GM23338 (cell line): ENCODE measurements around the gene PIPOX. TPM values are rescaled to one million over a fixed set of nuclear protein-coding genes. Genes with fewer than 3 reads are reported as not detected.

ENCODE experiments used
- ATAC-seq: fragments of 200-7000 bp; cut with Tn5 transposase; 3 replicates; pipeline ENCODE4 v1.9.1; 2020
- DNase-seq: peaks from one replicate; pipeline ENCODE4 v3.0.0-alpha.2; 2015; ENCODE audit warnings: low spot score
- H2AFZ ChIP-seq: fragments of 200-600 bp; sonication (generic); 2 replicates; pipeline ENCODE4 v1.8.0; 2016; ENCODE audit warnings: antibody characterized with exemption, mild to moderate bottlenecking, moderate library complexity
- H3F3A ChIP-seq: fragments of 200-600 bp; sonication (generic); replicated peaks from 2 replicates; pipeline ENCODE4 v1.8.0; 2017; ENCODE audit warnings: antibody characterized with exemption, mixed run types, low read depth
- H3K27ac ChIP-seq: fragments of 200-600 bp; sonication (generic); 2 replicates; pipeline ENCODE4 v1.6.1; 2016; ENCODE audit warnings: low read depth
- H3K27me3 ChIP-seq: fragments of 200-600 bp; sonication (generic); 2 replicates; pipeline ENCODE4 v1.8.0; 2016; ENCODE audit warnings: mild to moderate bottlenecking, mixed run types, moderate library complexity; ENCODE audit not compliant: insufficient read depth
- H3K36me3 ChIP-seq: fragments of 200-600 bp; sonication (generic); 2 replicates; pipeline ENCODE4 v1.8.0; 2016; ENCODE audit warnings: mild to moderate bottlenecking; ENCODE audit not compliant: insufficient read depth
- H3K4me1 ChIP-seq: fragments of 200-600 bp; sonication (generic); 2 replicates; pipeline ENCODE4 v1.8.0; 2016; ENCODE audit warnings: mild to moderate bottlenecking, moderate library complexity; ENCODE audit not compliant: insufficient read depth
- H3K4me2 ChIP-seq: fragments of 200-600 bp; sonication (generic); 2 replicates; pipeline ENCODE4 v1.7.1; 2017; ENCODE audit warnings: mixed run types
- H3K4me3 ChIP-seq: fragments of 200-600 bp; sonication (generic); 2 replicates; pipeline ENCODE4 v1.6.1; 2016; ENCODE audit warnings: mixed run types
- H3K79me2 ChIP-seq: fragments of 200-600 bp; sonication (generic); replicated peaks from 2 replicates; pipeline ENCODE4 v1.8.0; 2017; ENCODE audit warnings: mild to moderate bottlenecking; ENCODE audit not compliant: insufficient read depth
- H3K9me2 ChIP-seq: fragments of 200-600 bp; sonication (generic); 2 replicates; pipeline ENCODE4 v1.8.0; 2017; ENCODE audit not compliant: insufficient read depth
- H4K20me1 ChIP-seq: fragments of 200-600 bp; sonication (generic); replicated peaks from 2 replicates; pipeline ENCODE4 v1.8.0; 2017; ENCODE audit warnings: mild to moderate bottlenecking; ENCODE audit not compliant: insufficient read depth
- H3K27ac Mint-ChIP-seq: 2 replicates; pipeline ENCODE4 v1.8.0; 2020; ENCODE audit warnings: inconsistent platforms, mild to moderate bottlenecking, moderate library complexity, mixed read lengths
- H3K27me3 Mint-ChIP-seq: 3 replicates; pipeline ENCODE4 v1.8.0; 2022; ENCODE audit warnings: low read depth, mild to moderate bottlenecking, moderate library complexity, mixed read lengths, inconsistent platforms; ENCODE audit not compliant: insufficient read depth, poor library complexity
- H3K36me3 Mint-ChIP-seq: 3 replicates; pipeline ENCODE4 v1.8.0; 2021; ENCODE audit warnings: low read depth, mild to moderate bottlenecking, inconsistent platforms, moderate library complexity, mixed read lengths
- H3K4me1 Mint-ChIP-seq: 3 replicates; pipeline ENCODE4 v1.8.0; 2020; ENCODE audit warnings: mild to moderate bottlenecking, inconsistent platforms, mixed read lengths
- H3K4me3 Mint-ChIP-seq: 3 replicates; pipeline ENCODE4 v1.8.0; 2021; ENCODE audit warnings: moderate library complexity, mild to moderate bottlenecking, inconsistent platforms, mixed read lengths
- H3K9me3 Mint-ChIP-seq: 3 replicates; pipeline ENCODE4 v1.8.0; 2020; ENCODE audit warnings: moderate library complexity, mild to moderate bottlenecking, inconsistent platforms, mixed read lengths
- CTCF ChIP-seq, 2 experiments: fragments of 200-600 bp in 1 of 2; sonication (generic) in 1 of 2; conservative IDR thresholded peaks; 2 replicates each; pipeline versions ENCODE4 v1.5.1 to v1.6.1; 2016 to 2017; ENCODE audit warnings: antibody characterized with exemption in 2 of 2, low read depth in 2 of 2, mild to moderate bottlenecking in 2 of 2, moderate library complexity in 1 of 2
- EZH2 ChIP-seq: fragments of 200-600 bp; sonication (generic); IDR thresholded peaks from one replicate; pipeline ENCODE4 v1.8.0; 2017; ENCODE audit warnings: antibody characterized with exemption, mild to moderate bottlenecking, low read depth; ENCODE audit not compliant: unreplicated experiment
- EZH2phosphoT487 ChIP-seq: fragments of 200-600 bp; sonication (generic); IDR thresholded peaks from one replicate; pipeline ENCODE4 v1.8.1; 2018; ENCODE audit warnings: antibody characterized with exemption; ENCODE audit not compliant: unreplicated experiment
- JUNB ChIP-seq: IDR thresholded peaks from one replicate; pipeline ENCODE4 v1.6.1; 2016; ENCODE audit warnings: antibody characterized with exemption; ENCODE audit not compliant: unreplicated experiment
- REST ChIP-seq: IDR thresholded peaks from one replicate; pipeline ENCODE4 v1.6.1; 2018; ENCODE audit warnings: antibody characterized with exemption; ENCODE audit not compliant: unreplicated experiment
- ZNF114 ChIP-seq: fragments of 250-450 bp; sonication (Bioruptor Pico); IDR thresholded peaks from 2 replicates; pipeline ENCODE4 v1.5.0; 2020; ENCODE audit warnings: mild to moderate bottlenecking, moderate library complexity
- ZNF331 ChIP-seq: fragments of 250-450 bp; sonication (Bioruptor Pico); IDR thresholded peaks from 2 replicates; pipeline ENCODE4 v1.5.0; 2020; ENCODE audit warnings: low read depth, mild to moderate bottlenecking, moderate library complexity
- polyA plus RNA-seq: library from polyadenylated mRNA; unstranded; fragments of >200 nt; fragmentation: Nextera tagmentation; extraction: Ambion mirVana; gene quantifications from 2 replicates; pipeline ENCODE4 v1.2.1, GENCODE V29; 2016
- total RNA-seq: library from RNA; depleted of rRNA; stranded (reverse); fragments of >200 nt; shearing (Covaris generic); gene quantifications from 2 replicates; pipeline ENCODE4 v1.2.3, GENCODE V29; 2014

Gene PIPOX
- total and polyA plus RNA-seq, 2 experiments from 2014 or later, result 22.6 to 34.6 TPM

GRCh38 chr17:29037739-29038084 is 5.2 kb upstream of the PIPOX start (continued):
- TF ChIP-seq REST (no peak), EZH2phosphoT487 (no peak)

GRCh38 chr17:29038085-29038795 is 4.7 kb upstream of the PIPOX start:
- Histone ChIP-seq H3K4me1 (peaks cover 58% of the 10 kb centered on the region), H3K9me2 (peaks cover 11% of the 10 kb centered on the region; the same call in 1 of the 2 replicates), H3K36me3 (no peaks in the 10 kb centered on the region), H2AFZ (peak overlapping the region; percentile 72; the same call in 1 of the 2 replicates), H3F3A (peaks cover 11% of the 10 kb centered on the region), H3K27ac (peak overlapping the region; percentile 89), H4K20me1 (no peaks in the 10 kb centered on the region), H3K4me3 (no peak overlapping the region), H3K27me3 (no peaks in the 10 kb centered on the region), H3K4me2 (peak overlapping the region; percentile 46), H3K79me2 (no peaks in the 10 kb centered on the region)
- Mint-ChIP-seq H3K36me3 (peaks cover 21% of the 10 kb centered on the region), H3K9me3 (peaks cover 22% of the 10 kb centered on the region), H3K4me3 (no peak overlapping the region), H3K27ac (no peak overlapping the region), H3K4me1 (peaks cover 28% of the 10 kb centered on the region), H3K27me3 (peaks cover 5% of the 10 kb centered on the region)
- DNase-seq (no peak), ATAC-seq (no peak)
- TF ChIP-seq CTCF (conservative IDR thresholded peaks at IDR 0.05; ENCODE audit: low read depth in 2 of 2), result no peak
- no peak for TF ChIP-seq REST
- no peak for TF ChIP-seq ZNF114
- TF ChIP-seq ZNF331 (CRISPR knock-in tag), result no peak
- no peak for TF ChIP-seq EZH2
- TF ChIP-seq JUNB, result no peak
- no peak for TF ChIP-seq EZH2phosphoT487
